ENCODE data around the gene ETV4.

The ETV4 gene

GRCh38 chr17:43479948-43480347 is 66.2 kb downstream of the ETV4 start:
- DNase-seq = no peak

More at GRCh38 chr17:43479948-43480347, 66.2 kb downstream of the ETV4 start:
- no peak for TF ChIP-seq POLR2A (IDR thresholded peaks at IDR 0.05; ENCODE audit: low read length)
- no peak for TF ChIP-seq GATA1 (IDR thresholded peaks at IDR 0.05; ENCODE audit: low read depth, low read length)
